A549 (cell line): ENCODE measurements around the gene LRRC19. TPM values are rescaled to one million over a fixed set of nuclear protein-coding genes. Genes with fewer than 3 reads are reported as not detected.

ENCODE experiments used
- ATAC-seq, 2 experiments: fragments of 200-7000 bp in 1 of 2; fragments of >200 bp in 1 of 2; cut with Nextera tagmentation in 1 of 2; cut with Tn5 transposase in 1 of 2; 3 replicates each; pipeline versions ENCODE4 v1.8.0 to v1.9.1; 2018 to 2020; ENCODE audit warnings: mild to moderate bottlenecking in 1 of 2, moderate library complexity in 1 of 2
- CTCF ChIA-PET: fragments of 300-600 bp; sonication (Branson Sonifier 250); formaldehyde crosslinking; extraction: SDS; loops from one replicate; lab custom pipeline; 2021; ENCODE audit warnings: antibody characterized with exemption, inconsistent platforms; lab: Yijun Ruan, JAX
- POLR2A ChIA-PET: fragments of 350-600 bp; formaldehyde crosslinking; extraction: SDS; loops from one replicate; lab custom pipeline; 2021; ENCODE audit warnings: antibody characterized with exemption, inconsistent platforms; lab: Yijun Ruan, JAX
- DNase-seq, 2 experiments: peaks; one replicate each; pipeline versions ENCODE4 v3.0.0 to v3.0.0-alpha.2; 2011 to 2016; ENCODE audit warnings: low read depth in 1 of 2, low spot score in 1 of 2
- FAIRE-seq: peaks from 2 replicates; lab custom pipeline; 2011; peaks lifted over from hg19 to GRCh38; lab: Jason Lieb, UNC
- H3K27ac ChIP-seq, 2 experiments: fragments of >200 bp; sonication (Bioruptor Twin); formaldehyde crosslinking; 3 replicates each; pipeline ENCODE4 v1.5.1; 2016 to 2017
- H3K4me1 ChIP-seq: fragments of >200 bp; sonication (Bioruptor Twin); formaldehyde crosslinking; 3 replicates; pipeline ENCODE4 v1.6.1; 2016
- H3K4me2 ChIP-seq: fragments of >200 bp; sonication (Bioruptor Twin); formaldehyde crosslinking; 3 replicates; pipeline ENCODE4 v1.6.1; 2016
- H3K4me3 ChIP-seq: fragments of >200 bp; sonication (Bioruptor Twin); formaldehyde crosslinking; 3 replicates; pipeline ENCODE4 v1.5.1; 2016
- H3K9me3 ChIP-seq: fragments of >200 bp; sonication (Bioruptor Twin); formaldehyde crosslinking; 3 replicates; pipeline ENCODE4 v1.6.1; 2016
- BHLHE40 ChIP-seq: IDR thresholded peaks from 2 replicates; pipeline ENCODE4 v1.6.1; 2012; ENCODE audit warnings: low read depth, low read length, inconsistent platforms
- CBX2 ChIP-seq: fragments of 200-600 bp; sonication (generic); IDR thresholded peaks from 2 replicates; pipeline ENCODE4 v1.6.1; 2016; ENCODE audit warnings: low read depth, mild to moderate bottlenecking, borderline replicate concordance
- CBX8 ChIP-seq: fragments of 200-600 bp; sonication (generic); IDR thresholded peaks from 2 replicates; pipeline ENCODE4 v1.6.1; 2016
- CHD2 ChIP-seq: fragments of 150-350 bp; IDR thresholded peaks from 2 replicates; pipeline ENCODE4 v1.6.1; 2014; ENCODE audit warnings: low read length; ENCODE audit not compliant: partially characterized antibody
- EHMT2 ChIP-seq: fragments of 200-600 bp; sonication (generic); IDR thresholded peaks from 2 replicates; pipeline ENCODE4 v1.6.1; 2016; ENCODE audit warnings: antibody characterized with exemption, low read depth, mild to moderate bottlenecking, moderate library complexity
- ESRRA ChIP-seq: fragments of 150-350 bp; IDR thresholded peaks from 2 replicates; pipeline ENCODE4 v1.6.1; 2014; ENCODE audit warnings: mild to moderate bottlenecking, low read length, borderline replicate concordance
- HDAC2 ChIP-seq: fragments of 200-600 bp; sonication (generic); IDR thresholded peaks from 2 replicates; pipeline ENCODE4 v1.6.1; 2016
- HOXB5 ChIP-seq: fragments of 250-450 bp; sonication (Bioruptor Pico); IDR thresholded peaks from 2 replicates; pipeline ENCODE4 v1.5.0; 2020; ENCODE audit warnings: mild to moderate bottlenecking, moderate library complexity
- KDM5A ChIP-seq: fragments of 200-600 bp; sonication (generic); IDR thresholded peaks from 2 replicates; pipeline ENCODE4 v1.6.1; 2016; ENCODE audit warnings: antibody characterized with exemption, mild to moderate bottlenecking
- MAFK ChIP-seq: fragments of 450-650 bp; IDR thresholded peaks from 2 replicates; pipeline ENCODE4 v1.6.1; 2014; ENCODE audit not compliant: partially characterized antibody
- MAZ ChIP-seq: fragments of 150-350 bp; IDR thresholded peaks from 2 replicates; pipeline ENCODE4 v1.6.1; 2014; ENCODE audit warnings: antibody characterized with exemption, low read depth, low read length, borderline replicate concordance
- MYC ChIP-seq: IDR thresholded peaks from 2 replicates; pipeline ENCODE4 v1.6.1; 2012; ENCODE audit warnings: mild to moderate bottlenecking, inconsistent platforms, low read length, improper control_type of control experiment, borderline replicate concordance
- NPAS2 ChIP-seq: fragments of 250-450 bp; sonication (Bioruptor Pico); IDR thresholded peaks from 2 replicates; pipeline ENCODE4 v1.8.0; 2022; ENCODE audit warnings: mild to moderate bottlenecking, moderate library complexity, borderline replicate concordance
- POLR2A ChIP-seq: IDR thresholded peaks from 2 replicates; pipeline ENCODE4 v1.6.1; 2012; ENCODE audit warnings: mild to moderate bottlenecking, low read length
- POLR2AphosphoS2 ChIP-seq: conservative IDR thresholded peaks from 2 replicates; pipeline ENCODE4 v1.6.1; 2012; ENCODE audit warnings: low read length, improper control_type of control experiment, inconsistent platforms
- RAD21 ChIP-seq, 2 experiments: fragments of >200 bp in 1 of 2; sonication (Bioruptor Twin) in 1 of 2; formaldehyde crosslinking in 1 of 2; IDR thresholded peaks in 1 of 2; conservative IDR thresholded peaks in 1 of 2; 2 replicates in 1 of 2; 3 replicates in 1 of 2; pipeline ENCODE4 v1.6.1; 2012 to 2018; ENCODE audit warnings: inconsistent platforms in 1 of 2
- RARB ChIP-seq: fragments of 250-450 bp; sonication (Bioruptor Pico); IDR thresholded peaks from 2 replicates; pipeline ENCODE4 v1.8.0; 2021; ENCODE audit warnings: mild to moderate bottlenecking, moderate library complexity
- SREBF2 ChIP-seq: fragments of 450-650 bp; IDR thresholded peaks from 2 replicates; pipeline ENCODE4 v1.6.1; 2014; ENCODE audit warnings: mild to moderate bottlenecking, moderate library complexity
- ZC3H11A ChIP-seq: fragments of 450-650 bp; IDR thresholded peaks from 2 replicates; pipeline ENCODE4 v1.6.1; 2014; ENCODE audit warnings: antibody characterized with exemption, mild to moderate bottlenecking
- ZFP36 ChIP-seq: fragments of 450-650 bp; IDR thresholded peaks from 2 replicates; pipeline ENCODE4 v1.6.1; 2014; ENCODE audit warnings: borderline replicate concordance; ENCODE audit not compliant: partially characterized antibody
- ZSCAN20 ChIP-seq: fragments of 250-450 bp; sonication (Bioruptor Pico); IDR thresholded peaks from 2 replicates; pipeline ENCODE4 v1.8.0; 2022; ENCODE audit warnings: mild to moderate bottlenecking, moderate library complexity
- WGBS: methylation state at CpG from one replicate; pipeline ENCODE4 v1.1.6; 2017; ENCODE audit errors: missing lambda C conversion rate; 5-methylcytosine and 5-hydroxymethylcytosine counted together
- polyA plus RNA-seq, 4 experiments: library from polyadenylated mRNA; depleted of rRNA in 3 of 4; stranded (reverse); fragments of >200 nt; fragmentation: RNase III in 1 of 4; extraction: RNeasy Plus Mini Kit Qiagen cat#74134 plus additional on column Dnase treatment in 1 of 4; gene quantifications; 2 replicates in 3 of 4; 3 replicates in 1 of 4; pipeline ENCODE4 v1.2.3, GENCODE V29; 2011 to 2017
- TF ChIP-seq, protein P1 (sequence below): fragments of 450-650 bp; IDR thresholded peaks from 2 replicates; pipeline ENCODE4 v1.6.1; 2014; ENCODE audit warnings: antibody characterized with exemption
- TF ChIP-seq, protein P2 (sequence below): fragments of 250-450 bp; sonication (Bioruptor Pico); IDR thresholded peaks from 2 replicates; pipeline ENCODE4 v1.5.0; 2021; ENCODE audit warnings: mild to moderate bottlenecking, moderate library complexity, borderline replicate concordance
- TF ChIP-seq, protein P3 (sequence below): fragments of 150-350 bp; IDR thresholded peaks from 2 replicates; pipeline ENCODE4 v1.6.1; 2014; ENCODE audit warnings: low read depth, mild to moderate bottlenecking, low read length

The LRRC19 gene
- polyA plus RNA-seq, 2 of the 4 experiments (the other 2 are of a cell fraction): 0.09 TPM; not detected in 1

DNA sequence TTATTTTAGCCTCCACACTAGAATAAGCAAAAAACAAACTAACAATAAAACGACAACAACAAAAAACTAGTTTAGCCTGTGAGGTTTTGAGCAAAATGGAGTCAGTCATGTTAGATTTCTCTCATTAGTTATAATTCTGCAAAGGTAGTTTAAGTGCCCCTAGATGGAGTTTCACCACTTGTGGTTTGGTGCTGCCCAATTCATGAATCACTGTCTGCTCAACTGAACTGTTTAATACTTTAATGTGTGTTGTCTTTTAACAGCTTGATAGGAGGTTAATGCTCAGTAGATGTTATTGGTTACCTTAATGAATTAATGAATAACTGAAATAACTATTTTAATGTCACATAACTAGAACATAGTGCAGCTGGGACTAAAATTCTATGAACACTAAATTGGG, 55.0 kb downstream of the LRRC19 start:
- WGBS: 47% methylated on average over 1 of the region's 1 CpG
- Histone ChIP-seq H3K4me1 (peaks cover 17% of the 10 kb centered on the region), H3K9me3 (no peaks in the 10 kb centered on the region), H3K27ac (no peak overlapping the region), H3K4me2 (no peak overlapping the region), H3K4me3 (no peak overlapping the region)
- ATAC-seq (no peak), DNase-seq (no peak), FAIRE-seq (no peak)
- TF ChIP-seq NPAS2 (CRISPR knock-in tag) (no peak), ZC3H11A (no peak), ZFP36 (no peak), KDM5A (no peak), RAD21 (conservative IDR thresholded peaks at IDR 0.05 in 1 of 2, IDR thresholded peaks at IDR 0.05 in 1 of 2) (no peak), MAZ (no peak), HOXB5 (CRISPR knock-in tag) (no peak), POLR2A (no peak), MAFK (no peak), MYC (no peak), RARB (CRISPR knock-in tag) (no peak), CHD2 (no peak), EHMT2 (no peak)
- TF ChIP-seq, protein P1, sequence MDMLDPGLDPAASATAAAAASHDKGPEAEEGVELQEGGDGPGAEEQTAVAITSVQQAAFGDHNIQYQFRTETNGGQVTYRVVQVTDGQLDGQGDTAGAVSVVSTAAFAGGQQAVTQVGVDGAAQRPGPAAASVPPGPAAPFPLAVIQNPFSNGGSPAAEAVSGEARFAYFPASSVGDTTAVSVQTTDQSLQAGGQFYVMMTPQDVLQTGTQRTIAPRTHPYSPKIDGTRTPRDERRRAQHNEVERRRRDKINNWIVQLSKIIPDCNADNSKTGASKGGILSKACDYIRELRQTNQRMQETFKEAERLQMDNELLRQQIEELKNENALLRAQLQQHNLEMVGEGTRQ: no peak
- POLR2A ChIA-PET: no interaction called here
- CTCF ChIA-PET: no interaction called here

DNA sequence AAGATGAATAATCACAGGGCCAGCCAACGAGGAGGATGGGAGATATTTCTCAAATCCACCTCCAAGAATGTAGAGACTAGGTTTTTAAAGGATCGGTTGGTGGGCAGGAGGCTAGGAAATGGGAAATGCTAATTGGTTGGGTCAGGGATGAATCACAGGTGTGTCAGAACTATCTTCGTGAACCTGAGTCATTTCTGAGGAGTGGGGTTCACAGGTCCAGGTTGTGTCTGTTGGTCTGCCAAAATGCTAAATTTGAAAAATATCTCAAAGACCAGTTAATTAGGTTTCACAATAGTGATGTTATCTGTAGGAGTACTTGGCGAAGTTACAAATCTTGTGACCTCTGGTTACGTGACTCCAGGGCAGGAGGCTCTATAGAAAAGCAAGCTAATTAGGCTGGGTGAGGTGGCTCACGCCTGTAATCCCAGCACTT, 55.8 kb downstream of the LRRC19 start:
- peak overlapping the region in 1 of 2 experiments; percentile 21; a peak in 1 of 6 replicates for H3K27ac ChIP-seq
- 51% methylated on average over 6 of the region's 6 CpGs for WGBS
- H3K4me3 ChIP-seq: no peak overlapping the region
- no peak for TF ChIP-seq BHLHE40
- TF ChIP-seq POLR2AphosphoS2: no peak
- TF ChIP-seq, protein P2, sequence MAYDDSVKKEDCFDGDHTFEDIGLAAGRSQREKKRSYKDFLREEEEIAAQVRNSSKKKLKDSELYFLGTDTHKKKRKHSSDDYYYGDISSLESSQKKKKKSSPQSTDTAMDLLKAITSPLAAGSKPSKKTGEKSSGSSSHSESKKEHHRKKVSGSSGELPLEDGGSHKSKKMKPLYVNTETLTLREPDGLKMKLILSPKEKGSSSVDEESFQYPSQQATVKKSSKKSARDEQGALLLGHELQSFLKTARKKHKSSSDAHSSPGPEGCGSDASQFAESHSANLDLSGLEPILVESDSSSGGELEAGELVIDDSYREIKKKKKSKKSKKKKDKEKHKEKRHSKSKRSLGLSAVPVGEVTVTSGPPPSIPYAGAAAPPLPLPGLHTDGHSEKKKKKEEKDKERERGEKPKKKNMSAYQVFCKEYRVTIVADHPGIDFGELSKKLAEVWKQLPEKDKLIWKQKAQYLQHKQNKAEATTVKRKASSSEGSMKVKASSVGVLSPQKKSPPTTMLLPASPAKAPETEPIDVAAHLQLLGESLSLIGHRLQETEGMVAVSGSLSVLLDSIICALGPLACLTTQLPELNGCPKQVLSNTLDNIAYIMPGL (CRISPR knock-in tag): no peak
- TF ChIP-seq ZSCAN20: no peak
- TF ChIP-seq ESRRA: no peak
- no peak for TF ChIP-seq HDAC2
- TF ChIP-seq HOXB5 (CRISPR knock-in tag): no peak
- no peak for TF ChIP-seq SREBF2
- TF ChIP-seq EHMT2: no peak
- no peak for TF ChIP-seq ZC3H11A
- no peak for TF ChIP-seq RAD21 (conservative IDR thresholded peaks at IDR 0.05 in 1 of 2, IDR thresholded peaks at IDR 0.05 in 1 of 2)
- TF ChIP-seq, protein P3, sequence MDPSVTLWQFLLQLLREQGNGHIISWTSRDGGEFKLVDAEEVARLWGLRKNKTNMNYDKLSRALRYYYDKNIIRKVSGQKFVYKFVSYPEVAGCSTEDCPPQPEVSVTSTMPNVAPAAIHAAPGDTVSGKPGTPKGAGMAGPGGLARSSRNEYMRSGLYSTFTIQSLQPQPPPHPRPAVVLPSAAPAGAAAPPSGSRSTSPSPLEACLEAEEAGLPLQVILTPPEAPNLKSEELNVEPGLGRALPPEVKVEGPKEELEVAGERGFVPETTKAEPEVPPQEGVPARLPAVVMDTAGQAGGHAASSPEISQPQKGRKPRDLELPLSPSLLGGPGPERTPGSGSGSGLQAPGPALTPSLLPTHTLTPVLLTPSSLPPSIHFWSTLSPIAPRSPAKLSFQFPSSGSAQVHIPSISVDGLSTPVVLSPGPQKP: no peak
- no peak for TF ChIP-seq CBX8
- TF ChIP-seq CBX2: no peak
- TF ChIP-seq, all 56 proteins: peak for 0
- no peak for FAIRE-seq
- Histone ChIP-seq H3K9me3 (no peaks in the 10 kb centered on the region), H3K4me1 (peaks cover 17% of the 10 kb centered on the region), H3K4me2 (peak overlapping the region; percentile 23; the same call in 2 of the 3 replicates)
- no peak for ATAC-seq
- ChIA-PET CTCF (no interaction called here), POLR2A (no interaction called here)
- DNase-seq: peak in 1 of 2 experiments; percentile 12
